ENCODE measurements around the gene NRN1.
"Not testable (repeated sequence)": the region's sequence is repeated elsewhere in the genome, so short reads cannot be mapped to it uniquely, and the experiment has no call there.

The NRN1 gene

DNA sequence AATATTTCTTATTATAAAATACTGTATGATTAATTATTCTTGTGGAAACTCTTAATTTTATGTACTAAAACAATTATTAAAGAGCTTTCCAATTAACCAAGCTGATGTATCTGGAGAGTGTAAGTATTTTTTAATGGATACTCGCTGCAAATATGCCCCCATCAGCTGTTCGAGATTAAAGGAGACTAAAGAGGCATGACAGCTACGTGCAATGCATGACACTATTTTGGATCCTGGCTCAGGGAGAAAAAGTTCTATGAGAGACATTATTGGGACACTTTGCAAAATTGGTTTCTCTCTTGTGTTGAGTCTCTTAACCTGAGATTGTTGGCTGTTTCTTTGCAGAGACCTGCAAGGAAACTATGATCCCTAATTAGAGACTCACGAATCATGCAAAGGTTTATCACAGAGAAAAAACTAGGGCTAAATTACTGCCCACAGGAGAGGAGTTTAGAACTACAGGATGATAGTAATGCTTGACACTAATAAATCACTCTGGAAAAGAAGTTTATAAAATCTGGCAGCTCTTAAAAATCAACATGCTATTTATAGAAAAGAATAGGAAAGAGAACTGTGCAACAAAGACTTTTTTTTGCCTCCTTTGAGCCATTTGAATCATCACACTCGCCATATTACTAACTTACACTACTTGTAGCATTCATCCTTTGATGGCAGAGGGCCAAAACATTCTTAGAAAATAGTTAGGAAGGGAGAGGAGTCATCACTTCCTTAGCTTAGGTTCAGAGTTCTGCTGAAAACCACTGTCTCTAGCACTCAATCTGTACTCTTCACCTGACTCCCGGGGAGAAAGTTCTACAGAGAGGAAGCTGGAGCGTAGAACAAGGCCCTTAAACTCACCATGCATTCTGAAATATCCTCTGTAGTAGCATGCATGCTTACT is 25.3 kb downstream of the NRN1 start:
- no peak for DNase-seq

DNA sequence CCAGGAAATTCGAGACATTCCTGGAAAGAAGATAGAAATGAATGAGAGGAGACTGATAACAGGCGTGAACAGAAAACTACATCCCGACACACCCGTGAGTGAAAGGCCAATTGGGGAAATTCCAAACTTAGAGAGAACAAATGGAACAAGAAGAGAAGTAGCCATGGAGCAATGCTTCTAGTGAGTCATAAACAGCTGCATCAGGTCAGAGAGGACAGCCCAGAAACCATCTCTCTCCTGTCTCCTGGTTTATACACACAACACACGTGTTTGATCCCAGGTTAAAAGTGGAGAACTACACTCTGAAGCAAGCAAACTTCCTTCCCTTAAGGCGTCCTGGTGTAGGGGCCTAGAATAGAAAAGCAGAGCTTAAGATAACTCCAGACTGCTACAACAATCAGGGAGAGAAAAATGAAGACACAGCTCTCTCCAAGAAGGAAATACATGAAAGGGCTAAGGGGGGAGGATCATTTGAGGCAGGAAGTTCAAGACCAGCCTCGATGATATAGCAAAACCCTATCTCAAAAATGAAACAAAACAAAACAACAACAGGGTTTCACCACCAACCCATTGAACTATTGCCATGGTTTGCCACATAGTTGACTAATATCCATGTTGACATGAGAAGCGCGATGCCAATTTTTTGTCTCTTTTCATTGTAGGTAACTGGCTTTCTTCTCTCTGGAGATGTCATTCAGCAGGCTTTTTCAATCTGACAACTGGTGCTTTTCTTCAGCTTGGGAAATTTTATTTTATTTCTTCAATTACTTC is 26.9 kb downstream of the NRN1 start:
- DNase-seq, result no peak

DNA sequence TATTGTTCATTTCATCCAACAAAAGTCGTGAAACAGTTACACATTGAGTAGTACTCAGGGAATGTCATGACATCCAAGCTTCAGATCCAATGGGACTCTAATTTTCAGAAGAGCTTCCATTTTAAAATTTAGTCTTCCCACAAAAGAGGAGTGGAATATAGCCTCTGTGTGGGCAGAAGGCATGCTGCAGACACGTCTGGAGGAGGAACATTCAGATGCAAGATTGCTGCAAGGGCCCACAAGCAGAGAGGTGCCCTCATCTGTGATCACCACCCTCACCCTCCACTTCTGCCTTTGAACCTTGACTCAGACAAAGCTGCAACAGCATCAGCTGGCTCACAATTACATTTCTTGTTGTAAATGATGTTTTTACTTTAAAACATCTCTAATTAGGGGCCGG is 29.9 kb downstream of the NRN1 start:
- no peak for DNase-seq

DNA sequence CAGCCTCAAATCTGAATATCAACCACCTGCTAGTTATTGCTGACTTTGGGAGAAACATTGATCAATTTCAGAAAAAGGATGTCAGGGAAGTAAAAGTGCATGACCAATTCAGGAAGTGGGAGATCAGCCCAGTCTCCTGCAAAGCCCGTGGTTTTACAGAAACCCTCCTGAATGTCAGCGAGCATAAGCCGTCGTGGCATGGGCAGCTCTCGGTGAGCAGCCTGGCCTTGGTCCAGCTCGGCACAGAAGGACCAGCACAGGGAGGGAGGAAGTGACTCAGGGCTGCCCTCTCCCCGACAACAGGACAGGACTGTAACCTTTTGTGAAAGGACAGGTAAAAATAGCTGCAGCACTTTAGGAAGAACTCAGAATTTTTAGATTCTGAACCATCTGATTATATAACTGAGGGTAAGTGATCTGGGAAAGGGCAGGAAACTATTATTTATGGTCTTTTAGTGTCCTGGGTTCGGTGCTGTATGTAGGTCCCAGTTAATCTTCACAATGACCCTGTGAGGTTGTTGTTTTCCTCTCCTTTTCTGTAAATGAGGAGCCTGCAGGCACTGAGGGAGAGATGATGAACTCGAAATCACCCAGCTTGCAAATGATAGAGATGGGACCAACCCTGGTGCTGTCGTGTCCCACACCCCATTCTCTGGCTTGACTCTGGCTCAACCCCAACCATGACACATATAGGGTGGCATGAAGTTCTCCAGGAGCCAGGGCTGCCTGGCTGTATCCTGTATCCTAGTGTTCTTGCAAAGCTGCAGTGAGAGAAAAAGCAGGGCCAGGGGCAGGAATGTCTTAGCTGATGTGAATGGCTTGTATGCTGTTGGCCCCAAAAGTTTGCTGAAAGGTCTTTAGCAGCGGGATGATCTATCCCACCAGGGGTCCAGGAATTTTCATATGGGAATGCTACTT is 37.6 kb downstream of the NRN1 start:
- DNase-seq, result no peak

DNA sequence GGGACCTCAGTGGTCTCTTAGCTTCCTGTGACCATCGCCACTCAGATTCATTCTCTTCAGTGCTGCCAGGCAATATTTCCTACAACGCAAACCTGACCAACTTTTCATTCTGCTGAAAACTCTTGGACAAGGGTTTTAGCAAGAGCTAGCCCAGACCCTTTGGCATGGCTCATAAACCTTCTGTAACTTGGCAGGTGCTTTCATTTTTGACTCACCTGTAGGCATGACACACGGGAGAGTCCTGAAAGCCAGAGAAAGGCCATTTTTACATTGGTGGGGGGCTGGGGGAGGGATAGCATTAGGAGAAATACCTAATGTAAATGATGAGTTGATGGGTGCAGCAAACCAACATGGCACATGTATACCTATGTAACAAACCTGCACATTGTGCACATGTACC is 38.7 kb downstream of the NRN1 start:
- not testable (repeated sequence) for DNase-seq

DNA sequence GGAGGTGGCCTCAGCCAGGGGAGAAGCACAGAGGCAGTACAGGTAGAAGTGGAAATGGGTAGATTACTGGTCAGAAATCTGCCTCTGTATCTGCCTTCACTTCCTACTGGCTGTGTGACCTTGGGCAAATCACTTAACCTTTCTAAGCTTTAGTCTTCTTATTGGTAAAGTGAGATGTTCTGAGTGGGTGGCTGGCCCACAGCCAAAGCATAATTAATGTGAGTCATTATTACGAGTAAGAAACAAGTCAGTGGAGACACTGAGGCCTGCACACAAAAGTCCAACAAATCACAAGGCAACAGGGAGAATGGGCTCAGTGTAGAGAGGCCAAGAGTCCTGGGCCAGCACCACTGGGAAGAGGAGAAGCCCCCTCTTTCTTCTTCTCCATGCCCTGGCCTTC is 39.1 kb downstream of the NRN1 start:
- no peak for DNase-seq

DNA sequence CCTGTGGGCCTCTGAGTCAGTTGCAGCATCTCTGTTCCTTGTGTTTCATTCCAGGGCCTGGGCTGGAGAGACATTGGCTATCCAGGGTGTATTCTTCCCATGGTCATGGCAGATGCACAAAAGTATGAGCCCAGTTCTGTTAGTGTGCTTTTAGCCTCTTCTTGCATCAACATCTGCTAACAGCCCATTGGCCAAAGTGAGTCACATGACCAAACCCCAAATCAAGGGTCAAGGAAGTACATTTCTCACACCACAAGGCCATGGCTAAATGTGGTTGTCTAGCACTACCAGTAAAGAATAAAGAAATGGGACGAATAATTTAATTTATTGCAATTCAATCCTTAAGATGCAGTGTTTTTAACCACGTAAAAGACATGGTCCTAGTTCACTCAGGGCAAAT is 43.9 kb downstream of the NRN1 start:
- no peak for DNase-seq

DNA sequence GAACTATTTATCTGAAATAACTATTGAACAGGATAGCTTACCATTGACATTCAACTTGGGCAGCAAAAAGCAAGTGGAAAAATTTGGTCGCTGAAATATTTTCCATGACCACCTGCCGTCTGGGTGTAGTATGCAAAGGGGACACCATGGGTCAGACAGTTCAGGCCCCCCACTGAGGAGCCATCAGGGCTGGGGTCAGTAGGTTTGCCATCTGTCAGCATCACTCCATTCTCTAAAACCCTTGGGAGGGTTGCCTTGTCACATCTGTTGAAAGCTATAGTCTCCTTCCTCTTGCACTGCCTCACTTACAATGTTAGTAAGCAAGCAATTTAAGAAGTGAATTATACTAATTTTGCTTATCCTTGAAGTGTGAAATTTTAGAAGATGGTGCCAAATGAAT is 44.9 kb downstream of the NRN1 start:
- DNase-seq, result no peak

DNA sequence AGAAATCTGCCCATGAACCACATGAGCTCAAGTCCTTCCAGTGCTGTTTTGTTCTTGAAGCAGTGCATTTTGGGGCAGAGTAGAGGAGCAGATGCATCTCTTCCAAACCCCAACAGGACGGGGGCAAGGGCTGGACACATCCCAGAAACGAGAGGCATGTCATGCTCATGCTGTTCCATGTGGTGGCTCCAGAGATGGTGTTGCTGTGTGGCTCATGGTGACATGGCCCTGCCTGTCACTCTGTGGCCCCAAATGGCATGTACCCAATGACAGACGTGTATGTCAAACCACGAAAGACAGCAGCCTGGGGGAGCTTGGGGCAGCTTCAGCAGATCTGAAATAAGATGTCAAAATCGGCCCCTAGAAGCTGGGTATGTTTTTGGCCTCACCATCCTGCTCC is 46.3 kb downstream of the NRN1 start:
- no peak for DNase-seq

DNA sequence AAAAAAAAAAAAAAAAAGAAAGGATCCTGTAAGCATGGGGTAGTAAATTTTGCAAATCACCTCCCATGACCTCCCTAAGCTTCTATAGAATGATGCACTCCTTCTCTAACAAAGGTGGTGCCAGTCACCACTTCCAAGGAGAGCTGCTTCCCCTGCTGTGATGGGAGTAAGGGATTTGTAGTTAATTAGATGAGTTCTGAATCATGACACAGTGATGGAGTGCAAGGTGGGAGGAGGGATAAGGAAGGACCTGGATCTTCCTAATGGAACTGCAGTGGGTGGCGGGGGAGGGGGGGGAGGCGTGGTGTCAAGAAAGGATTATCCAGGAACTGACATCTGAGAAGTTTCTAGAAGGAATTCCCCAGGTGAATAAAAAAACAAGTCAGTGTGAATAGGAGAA is 47.8 kb downstream of the NRN1 start:
- DNase-seq, result no peak

DNA sequence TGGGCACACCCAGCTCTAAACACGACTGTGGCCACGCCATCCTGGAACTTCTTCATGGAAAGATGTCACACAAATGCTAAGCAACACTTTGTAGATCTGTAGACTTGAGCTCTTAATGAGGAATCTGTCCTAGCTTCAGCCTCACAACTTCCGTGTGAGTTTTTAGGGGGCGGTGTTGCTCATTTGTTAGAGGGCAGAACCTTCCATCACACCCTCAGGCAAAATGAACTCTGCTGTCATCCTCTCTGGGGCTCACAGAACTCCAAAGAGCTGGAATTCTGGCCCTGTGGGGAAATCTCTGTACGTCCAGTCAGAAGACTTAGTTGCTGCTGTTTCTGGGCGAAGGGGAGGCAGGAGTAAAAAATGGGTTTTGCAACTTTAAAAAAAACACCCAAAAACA is 49.8 kb downstream of the NRN1 start:
- no peak for DNase-seq

DNA sequence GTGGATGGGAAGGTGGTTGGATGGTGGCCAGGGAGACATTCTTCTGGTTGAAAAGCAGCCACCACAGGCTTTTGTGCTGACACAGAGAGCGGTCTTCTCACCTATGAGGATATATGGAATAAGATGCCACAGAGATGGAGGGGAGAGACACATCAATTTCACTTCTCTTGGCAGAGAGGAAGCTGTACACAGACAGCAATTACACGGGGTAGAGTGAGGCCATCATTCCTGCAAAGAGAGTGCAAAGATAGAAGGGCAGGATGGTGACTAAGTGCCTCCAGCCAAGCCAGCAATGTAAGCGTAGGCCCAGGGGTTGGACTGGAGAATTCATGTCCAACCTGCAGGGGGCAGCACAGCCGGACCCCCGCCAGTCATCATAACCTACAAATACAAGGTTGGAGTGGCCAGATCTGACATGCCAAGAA is 56.4 kb downstream of the NRN1 start:
- no peak for DNase-seq
